ENCODE results near the gene LLGL1.
A peak's percentile ranks its signal among the peaks of the same experiment; 100 is the strongest.

The LLGL1 gene

DNA sequence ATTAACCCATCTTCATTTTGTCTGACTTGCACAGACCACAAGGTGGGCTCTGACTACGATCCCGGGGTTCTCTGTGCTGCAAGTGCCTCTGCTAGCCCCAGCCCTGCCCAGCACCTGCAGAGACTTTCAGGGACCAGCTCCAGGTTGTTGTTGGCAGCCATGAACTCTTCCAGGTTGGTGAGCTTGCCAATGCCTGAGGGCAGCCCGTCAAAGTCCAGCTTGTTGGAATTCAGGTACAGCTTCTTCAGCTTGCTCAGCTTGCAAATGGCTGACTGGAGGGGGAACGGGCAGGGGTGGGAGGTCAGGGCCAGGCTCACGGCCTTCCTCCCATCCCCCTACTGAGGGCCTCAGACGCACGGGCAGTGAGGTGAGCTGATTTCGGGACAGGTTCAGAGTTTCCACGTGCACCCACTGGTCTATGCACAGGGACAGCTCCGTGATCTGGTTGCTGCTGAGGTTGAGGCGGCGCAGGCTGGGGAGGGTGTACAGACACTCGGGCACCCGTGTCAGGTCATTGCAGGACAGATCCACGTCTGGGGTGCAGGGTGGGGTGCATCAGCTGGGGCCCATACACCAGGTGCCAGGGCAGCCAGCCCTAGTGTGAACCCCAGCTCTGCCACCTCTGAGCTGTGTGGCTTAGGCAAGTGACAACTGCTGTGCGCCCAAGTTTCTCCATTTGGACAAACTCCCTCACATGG lies 27.9 kb downstream of the LLGL1 start:
- H3K9ac ChIP-seq (ENCODE audit: low read length): no peak overlapping the region
- H3K36me3 ChIP-seq (ENCODE audit: control insufficient read depth, insufficient read depth, low read length): peaks cover 80% of the 10 kb centered on the region
- peaks cover 12% of the 10 kb centered on the region for H3K4me1 ChIP-seq (ENCODE audit: control insufficient read depth, insufficient read depth, low read length)
- H3K9me3 ChIP-seq (ENCODE audit: control insufficient read depth, insufficient read depth, low read depth, low read length): no peaks in the 10 kb centered on the region
- no peak overlapping the region for H3K4me3 ChIP-seq (ENCODE audit: low read depth, low read length)
- H3K27ac ChIP-seq (ENCODE audit: low read depth, low read length): no peak overlapping the region
- no peaks in the 10 kb centered on the region for H3K27me3 ChIP-seq (ENCODE audit: control insufficient read depth, insufficient read depth, low read length)

DNA sequence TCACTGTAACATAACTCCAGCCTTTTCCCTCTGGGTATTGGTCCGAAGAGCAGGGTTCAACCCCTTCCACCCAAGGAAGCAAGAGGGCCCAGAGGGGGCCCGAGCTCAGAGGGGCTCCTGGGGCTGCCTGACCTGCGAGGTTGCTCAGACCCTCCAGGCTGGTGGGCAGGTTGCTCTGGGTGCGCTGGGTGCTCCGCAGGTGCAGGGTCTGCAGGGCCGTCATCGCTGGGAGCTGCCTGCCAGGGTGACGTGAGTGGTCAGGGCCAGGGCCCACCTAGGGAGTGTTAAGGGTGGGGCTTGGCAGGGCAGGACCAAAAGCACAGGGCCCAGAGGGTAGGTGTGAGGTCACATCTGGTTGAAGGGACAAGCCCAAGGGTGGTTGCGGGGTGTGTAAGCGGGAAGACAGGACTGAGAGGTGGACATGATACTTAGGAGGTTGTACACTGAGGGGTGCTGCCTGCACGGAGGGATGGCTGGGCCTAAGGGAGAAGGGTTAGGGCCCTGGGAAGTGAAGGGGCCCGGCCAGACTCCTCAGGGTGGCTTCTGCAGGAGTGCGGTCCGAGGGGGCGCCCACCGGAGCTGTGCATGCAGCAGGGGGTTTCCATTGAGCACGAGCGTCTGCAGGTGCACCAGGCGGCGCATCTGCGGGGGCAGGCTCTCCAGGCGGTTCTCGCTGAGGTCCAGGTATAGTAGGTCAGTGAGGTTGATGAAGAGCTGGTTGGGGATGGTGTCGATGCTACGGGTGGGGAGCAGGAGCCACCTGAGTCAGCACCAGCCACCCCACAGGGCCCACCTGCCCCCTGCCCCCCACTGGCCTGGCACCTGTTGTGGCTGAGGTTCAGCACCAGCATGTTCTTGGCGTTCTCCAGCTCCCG lies 28.7 kb downstream of the LLGL1 start:
- Histone ChIP-seq H3K36me3 (ENCODE audit: control insufficient read depth, insufficient read depth, low read length) (peaks cover 72% of the 10 kb centered on the region), H3K27me3 (ENCODE audit: control insufficient read depth, insufficient read depth, low read length) (no peaks in the 10 kb centered on the region), H3K9ac (ENCODE audit: low read length) (no peak overlapping the region), H3K4me1 (ENCODE audit: control insufficient read depth, insufficient read depth, low read length) (peaks cover 12% of the 10 kb centered on the region), H3K9me3 (ENCODE audit: control insufficient read depth, insufficient read depth, low read depth, low read length) (no peaks in the 10 kb centered on the region), H3K4me3 (ENCODE audit: low read depth, low read length) (no peak overlapping the region), H3K27ac (ENCODE audit: low read depth, low read length) (no peak overlapping the region)

DNA sequence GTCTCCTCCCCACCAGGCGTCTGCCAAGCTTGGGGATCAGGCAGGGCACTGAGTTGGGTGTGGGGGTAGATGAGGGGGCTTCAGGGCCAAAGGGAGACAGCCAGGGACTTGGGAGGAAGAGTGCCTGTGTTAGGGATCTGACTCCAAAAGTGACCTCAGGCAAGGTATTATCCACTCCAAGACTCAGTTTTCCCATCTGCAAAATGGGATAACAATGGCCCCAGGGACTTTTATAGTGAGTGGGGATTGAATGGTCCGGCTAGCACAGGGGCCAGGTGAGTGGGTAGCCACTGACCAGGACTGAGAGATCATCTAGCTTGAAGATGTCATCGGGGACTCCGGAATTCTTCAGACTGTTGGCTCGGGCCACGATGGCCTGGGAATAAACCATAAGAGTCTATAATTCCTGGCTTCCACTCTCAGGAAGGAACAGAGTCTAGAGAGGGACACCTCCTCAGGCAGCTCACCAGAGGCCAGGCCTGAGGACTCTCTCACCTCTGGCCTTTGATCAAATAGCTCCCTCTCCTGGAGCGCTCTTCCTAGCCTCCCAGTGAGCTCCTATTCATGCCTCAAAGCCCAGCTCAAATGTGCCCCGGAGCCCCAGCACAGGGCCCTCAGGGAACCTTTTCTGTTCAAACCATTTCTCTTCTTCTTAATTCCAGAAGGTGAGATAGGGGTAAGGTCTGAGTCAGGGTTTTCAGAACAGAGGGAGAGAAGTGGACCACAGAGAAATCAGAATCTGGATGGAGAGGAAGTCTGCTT lies 29.6 kb downstream of the LLGL1 start:
- H3K9ac ChIP-seq (ENCODE audit: low read length): no peak overlapping the region
- H3K9me3 ChIP-seq (ENCODE audit: control insufficient read depth, insufficient read depth, low read depth, low read length): no peaks in the 10 kb centered on the region
- no peak overlapping the region for H3K27ac ChIP-seq (ENCODE audit: low read depth, low read length)
- H3K4me3 ChIP-seq (ENCODE audit: low read depth, low read length): no peak overlapping the region
- peaks cover 68% of the 10 kb centered on the region for H3K36me3 ChIP-seq (ENCODE audit: control insufficient read depth, insufficient read depth, low read length)
- H3K27me3 ChIP-seq (ENCODE audit: control insufficient read depth, insufficient read depth, low read length): no peaks in the 10 kb centered on the region
- H3K4me1 ChIP-seq (ENCODE audit: control insufficient read depth, insufficient read depth, low read length): peaks cover 16% of the 10 kb centered on the region

DNA sequence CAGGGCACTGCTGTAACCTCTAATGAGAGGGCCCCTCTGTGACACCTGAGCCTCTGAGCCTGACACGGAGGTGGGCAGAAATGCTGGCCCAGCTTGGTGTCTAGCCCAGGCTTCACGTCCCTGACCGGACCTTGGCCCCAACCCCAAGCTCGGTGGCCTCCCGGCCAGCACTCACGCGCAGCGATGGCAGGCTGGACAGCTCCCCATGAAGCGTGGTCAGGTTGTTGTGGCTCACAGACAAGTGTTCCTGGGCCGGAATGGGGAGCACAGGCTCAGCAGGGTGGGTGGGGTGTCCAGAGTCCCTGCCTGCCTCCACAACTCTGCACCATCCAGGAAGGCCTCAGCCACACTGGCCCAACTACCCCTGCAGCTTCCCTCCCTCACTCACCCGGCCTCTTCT lies 30.9 kb downstream of the LLGL1 start:
- Histone ChIP-seq H3K36me3 (ENCODE audit: control insufficient read depth, insufficient read depth, low read length) (peaks cover 55% of the 10 kb centered on the region), H3K27ac (ENCODE audit: low read depth, low read length) (no peak overlapping the region), H3K9ac (ENCODE audit: low read length) (no peak overlapping the region)

DNA sequence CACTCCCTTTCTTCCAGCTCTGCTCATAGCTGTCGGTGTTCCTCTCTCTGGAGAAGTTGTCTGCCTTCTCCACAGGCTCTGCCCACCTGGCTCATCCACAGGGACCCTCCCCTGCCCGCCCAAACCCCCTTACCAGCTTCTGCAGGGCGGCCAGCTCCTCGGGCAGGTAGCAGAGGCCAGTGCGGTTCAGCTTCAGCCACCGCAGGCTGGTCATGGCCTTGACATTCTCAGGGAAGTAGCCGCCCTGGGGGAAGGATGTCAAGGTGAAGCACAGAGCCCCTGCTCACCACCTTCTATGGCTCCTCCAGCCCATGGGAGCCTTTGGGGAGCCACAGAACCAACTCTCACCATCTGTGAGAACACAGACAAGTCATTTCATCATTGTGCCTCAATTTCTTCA lies 31.3 kb downstream of the LLGL1 start:
- H3K27me3 ChIP-seq (ENCODE audit: control insufficient read depth, insufficient read depth, low read length): no peaks in the 10 kb centered on the region
- H3K27ac ChIP-seq (ENCODE audit: low read depth, low read length): no peak overlapping the region
- H3K9ac ChIP-seq (ENCODE audit: low read length): peak overlapping the region; percentile 87
- peaks cover 51% of the 10 kb centered on the region for H3K36me3 ChIP-seq (ENCODE audit: control insufficient read depth, insufficient read depth, low read length)
- H3K9me3 ChIP-seq (ENCODE audit: control insufficient read depth, insufficient read depth, low read depth, low read length): no peaks in the 10 kb centered on the region
- H3K4me1 ChIP-seq (ENCODE audit: control insufficient read depth, insufficient read depth, low read length): peaks cover 23% of the 10 kb centered on the region
- peak overlapping the region; percentile 85 for H3K4me3 ChIP-seq (ENCODE audit: low read depth, low read length)

More for the DNA sequence above, 30.9 kb downstream of the LLGL1 start:
- Histone ChIP-seq H3K4me1 (ENCODE audit: control insufficient read depth, insufficient read depth, low read length) (peaks cover 20% of the 10 kb centered on the region), H3K27me3 (ENCODE audit: control insufficient read depth, insufficient read depth, low read length) (no peaks in the 10 kb centered on the region), H3K9me3 (ENCODE audit: control insufficient read depth, insufficient read depth, low read depth, low read length) (no peaks in the 10 kb centered on the region), H3K4me3 (ENCODE audit: low read depth, low read length) (no peak overlapping the region; the same call in 1 of the 2 replicates)

DNA sequence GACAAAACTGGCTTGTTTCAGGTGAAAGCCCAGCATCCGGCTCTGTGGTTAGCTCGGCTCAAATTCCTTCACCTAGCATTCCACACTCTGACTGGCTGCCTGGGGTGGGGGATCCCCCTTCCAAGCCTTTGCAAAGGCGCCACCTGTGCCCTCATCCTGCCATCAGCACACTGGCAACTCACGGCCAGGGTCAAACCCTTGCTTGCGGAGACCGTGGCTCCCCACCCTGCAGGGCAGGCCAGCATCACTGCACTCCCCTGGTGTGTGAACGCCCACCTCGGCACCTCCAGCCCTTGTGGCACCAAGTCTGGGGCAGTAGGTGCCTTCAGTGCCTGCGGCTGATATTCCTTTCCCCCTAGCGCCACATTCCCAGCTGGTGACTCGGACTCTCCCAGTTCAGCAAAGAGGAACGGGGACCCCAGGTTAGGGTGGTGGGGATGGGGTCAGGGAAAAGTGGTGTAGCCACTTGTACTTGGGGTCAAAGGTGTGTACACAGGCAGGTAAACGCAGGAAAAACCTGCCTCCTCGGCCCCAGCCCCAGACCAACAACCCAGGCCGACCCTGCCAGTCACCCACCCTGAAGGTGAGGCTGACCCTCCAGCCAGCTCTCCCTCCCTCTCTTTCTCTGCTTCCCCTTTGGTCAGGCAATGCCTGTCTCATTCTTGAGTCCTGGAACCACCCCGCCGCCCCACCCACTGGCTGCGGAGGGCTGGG lies 32.0 kb downstream of the LLGL1 start:
- no peaks in the 10 kb centered on the region for H3K9me3 ChIP-seq (ENCODE audit: control insufficient read depth, insufficient read depth, low read depth, low read length)
- H3K36me3 ChIP-seq (ENCODE audit: control insufficient read depth, insufficient read depth, low read length): peaks cover 44% of the 10 kb centered on the region
- no peaks in the 10 kb centered on the region for H3K27me3 ChIP-seq (ENCODE audit: control insufficient read depth, insufficient read depth, low read length)
- peak overlapping the region; percentile 80 for H3K27ac ChIP-seq (ENCODE audit: low read depth, low read length)
- H3K4me1 ChIP-seq (ENCODE audit: control insufficient read depth, insufficient read depth, low read length): peaks cover 23% of the 10 kb centered on the region
- peak overlapping the region; percentile 87 for H3K9ac ChIP-seq (ENCODE audit: low read length)
- H3K4me3 ChIP-seq (ENCODE audit: low read depth, low read length): peak overlapping the region; percentile 85

DNA sequence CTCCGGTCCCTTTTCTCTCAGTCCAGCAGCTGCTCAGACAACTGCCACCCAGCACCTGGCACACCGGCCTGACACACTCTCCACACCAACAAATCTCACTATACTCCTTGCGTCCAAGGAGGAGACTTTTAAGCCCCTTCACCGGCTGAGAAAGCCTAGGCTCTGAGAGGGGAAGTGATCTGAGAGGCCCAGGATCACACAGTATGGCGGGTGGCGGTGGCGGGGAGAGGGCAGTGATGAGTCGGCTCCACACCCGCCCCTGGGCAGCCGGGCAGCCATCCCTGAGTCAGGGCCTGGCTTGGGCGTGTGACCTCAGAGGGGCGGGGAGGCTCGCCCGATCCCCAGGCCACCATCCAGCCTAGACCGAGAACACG lies 32.5 kb downstream of the LLGL1 start:
- peak overlapping the region; percentile 87 for H3K9ac ChIP-seq (ENCODE audit: low read length)
- H3K4me1 ChIP-seq (ENCODE audit: control insufficient read depth, insufficient read depth, low read length): peaks cover 23% of the 10 kb centered on the region

DNA sequence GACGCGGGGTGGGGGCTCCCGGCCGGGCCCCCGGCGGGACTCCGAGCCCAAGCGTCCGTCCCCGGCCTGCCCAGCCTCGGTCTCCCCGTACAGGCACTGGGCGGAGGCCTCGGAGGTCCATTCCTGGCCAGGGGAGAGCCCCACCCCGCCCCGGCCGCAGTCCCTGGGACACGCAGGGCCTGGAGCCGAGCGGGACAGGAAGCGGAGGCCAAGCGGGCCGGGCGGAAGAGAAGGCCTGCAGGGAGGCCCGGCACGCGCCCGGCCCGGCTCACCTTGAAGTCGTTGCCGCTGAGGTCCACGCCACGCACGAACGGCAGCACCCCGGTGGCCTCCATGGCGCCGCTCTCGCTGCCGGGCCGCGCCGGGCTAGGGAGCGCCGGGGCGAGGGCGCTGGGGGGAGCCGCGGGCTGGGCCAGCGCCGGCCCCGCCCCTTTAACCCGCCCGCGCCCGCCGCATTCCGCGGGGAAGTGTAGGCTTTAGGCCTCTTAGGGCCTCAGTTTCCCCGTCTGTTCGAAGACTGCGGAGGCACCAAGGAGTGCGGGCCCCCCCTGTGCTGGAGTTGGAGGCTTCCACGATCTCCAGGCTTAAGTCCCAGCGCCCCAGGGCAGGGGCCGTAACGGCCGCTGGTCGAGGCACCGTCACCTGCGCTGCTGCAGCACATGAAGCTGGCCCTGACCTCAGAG lies 33.1 kb downstream of the LLGL1 start, which contains the start of gene FLII:
Gene FLII, minus strand, starts transcription at position 383 of the 683 bp plus-strand sequence. Its CDS starts 48 bp downstream, at position 335.
- Histone ChIP-seq H3K27me3 (ENCODE audit: control insufficient read depth, insufficient read depth, low read length) (no peaks in the 10 kb centered on the region), H3K36me3 (ENCODE audit: control insufficient read depth, insufficient read depth, low read length) (peaks cover 40% of the 10 kb centered on the region), H3K4me3 (ENCODE audit: low read depth, low read length) (peak within 1 kb of the TSS; percentile 85)

More for the DNA sequence above, 32.5 kb downstream of the LLGL1 start:
- Histone ChIP-seq H3K4me3 (ENCODE audit: low read depth, low read length) (peak overlapping the region; percentile 85), H3K9me3 (ENCODE audit: control insufficient read depth, insufficient read depth, low read depth, low read length) (no peaks in the 10 kb centered on the region), H3K27ac (ENCODE audit: low read depth, low read length) (peak overlapping the region; percentile 80; the same call in 1 of the 2 replicates), H3K36me3 (ENCODE audit: control insufficient read depth, insufficient read depth, low read length) (peaks cover 40% of the 10 kb centered on the region), H3K27me3 (ENCODE audit: control insufficient read depth, insufficient read depth, low read length) (no peaks in the 10 kb centered on the region)

DNA sequence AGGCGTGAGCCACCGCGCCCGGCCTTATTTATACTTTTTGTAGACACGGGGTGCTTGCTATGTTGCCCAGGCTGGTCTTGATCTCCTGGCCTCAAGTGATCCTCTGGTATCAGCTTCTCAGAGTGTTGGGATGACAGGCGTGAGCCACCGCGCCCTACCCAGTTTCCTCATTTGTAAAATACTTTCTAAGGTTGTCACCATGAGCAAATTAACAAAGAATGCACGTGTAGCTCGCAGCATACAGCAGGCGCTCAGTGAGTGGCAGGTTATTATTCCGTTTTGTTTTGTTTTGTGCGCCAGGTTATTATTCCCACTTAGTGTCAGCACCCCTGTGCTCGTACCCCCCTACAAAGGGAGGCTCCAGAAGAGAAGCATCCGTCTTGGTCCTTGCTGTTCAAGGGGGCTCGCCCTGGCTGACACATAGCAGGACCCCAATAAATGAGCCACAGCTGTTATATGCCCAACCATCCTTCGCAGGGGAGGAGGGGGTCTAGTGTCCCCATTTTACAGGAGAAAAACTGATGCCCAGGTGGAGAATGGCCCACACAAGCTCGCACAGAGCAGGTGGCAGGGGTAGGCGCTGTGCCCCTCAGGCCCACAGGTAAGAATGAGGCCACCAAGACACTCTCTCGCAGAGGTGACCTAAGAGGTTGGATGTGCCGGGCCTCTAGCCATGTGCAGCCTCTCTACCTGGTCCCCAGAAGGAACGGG lies 34.3 kb downstream of the LLGL1 start:
- Histone ChIP-seq H3K27ac (ENCODE audit: low read depth, low read length) (no peak overlapping the region), H3K9ac (ENCODE audit: low read length) (no peak overlapping the region), H3K27me3 (ENCODE audit: control insufficient read depth, insufficient read depth, low read length) (no peaks in the 10 kb centered on the region), H3K9me3 (ENCODE audit: control insufficient read depth, insufficient read depth, low read depth, low read length) (no peaks in the 10 kb centered on the region), H3K36me3 (ENCODE audit: control insufficient read depth, insufficient read depth, low read length) (peaks cover 38% of the 10 kb centered on the region), H3K4me1 (ENCODE audit: control insufficient read depth, insufficient read depth, low read length) (peaks cover 23% of the 10 kb centered on the region), H3K4me3 (ENCODE audit: low read depth, low read length) (peak overlapping the region; percentile 85)

More for the DNA sequence above, 33.1 kb downstream of the LLGL1 start, which contains the start of gene FLII:
- H3K27ac ChIP-seq (ENCODE audit: low read depth, low read length): peak within 1 kb of the TSS; percentile 80
- no peaks in the 10 kb centered on the region for H3K9me3 ChIP-seq (ENCODE audit: control insufficient read depth, insufficient read depth, low read depth, low read length)
- peak within 1 kb of the TSS; percentile 87 for H3K9ac ChIP-seq (ENCODE audit: low read length)
- peaks cover 23% of the 10 kb centered on the region for H3K4me1 ChIP-seq (ENCODE audit: control insufficient read depth, insufficient read depth, low read length)

Data from HUES6 (cell line).